Neural cell (in vitro differentiated cells): ENCODE data around the gene CEP295NL. TPM values are rescaled to one million over a fixed set of nuclear protein-coding genes. Genes with fewer than 3 reads are reported as not detected.

Experiments used
- H2AFZ ChIP-seq: fragments of 200-600, 300-800 bp; sonication (generic), shearing (Covaris generic); 2 replicates; pipeline ENCODE4 v1.6.0; 2014; ENCODE audit warnings: low read depth, mild to moderate bottlenecking, antibody characterized with exemption, low read length, moderate library complexity
- H3F3A ChIP-seq: fragments of 200-600 bp; shearing (Covaris generic); 2 replicates; pipeline ENCODE4 v1.6.1; 2016; ENCODE audit warnings: mild to moderate bottlenecking, moderate library complexity, mixed read lengths, antibody characterized with exemption, low read length; ENCODE audit not compliant: insufficient read depth, poor library complexity, severe bottlenecking
- H3K27ac ChIP-seq: fragments of 200-600, 300-800 bp; sonication (generic), shearing (Covaris generic); 2 replicates; pipeline ENCODE4 v1.5.1; 2014; ENCODE audit warnings: mild to moderate bottlenecking, low read length, moderate library complexity
- H3K27me3 ChIP-seq: fragments of 300-800, 200-600 bp; sonication (generic), shearing (Covaris generic); 2 replicates; pipeline ENCODE4 v1.6.0; 2014; ENCODE audit warnings: mild to moderate bottlenecking, low read depth, low read length, moderate library complexity; ENCODE audit not compliant: insufficient read depth
- H3K36me3 ChIP-seq: fragments of 300-800, 200-600 bp; sonication (generic), shearing (Covaris generic); 2 replicates; pipeline ENCODE4 v1.5.1; 2014; ENCODE audit warnings: mild to moderate bottlenecking, antibody characterized with exemption, low read length, moderate library complexity; ENCODE audit not compliant: insufficient read depth
- H3K4me2 ChIP-seq: fragments of 300-800, 200-600 bp; sonication (generic), shearing (Covaris generic); 2 replicates; pipeline ENCODE4 v1.6.0; 2014; ENCODE audit warnings: mild to moderate bottlenecking, low read length
- H3K4me3 ChIP-seq: fragments of 300-800, 200-600 bp; sonication (generic), shearing (Covaris generic); 2 replicates; pipeline ENCODE4 v1.5.1; 2014; ENCODE audit warnings: mild to moderate bottlenecking, low read length, moderate library complexity
- H3K79me2 ChIP-seq: fragments of 200-600 bp; shearing (Covaris generic); replicated peaks from 2 replicates; pipeline ENCODE4 v1.6.0; 2014; ENCODE audit warnings: mild to moderate bottlenecking, low read length, moderate library complexity; ENCODE audit not compliant: insufficient read depth
- H3K9ac ChIP-seq: fragments of 300-800, 200-600 bp; sonication (generic), shearing (Covaris generic); 2 replicates; pipeline ENCODE4 v1.6.1; 2016; ENCODE audit warnings: mild to moderate bottlenecking, low read length, mixed read lengths
- H3K9me2 ChIP-seq: fragments of 200-600 bp; shearing (Covaris generic); 2 replicates; pipeline ENCODE4 v1.6.1; 2016; ENCODE audit warnings: mild to moderate bottlenecking, low read length, mixed read lengths; ENCODE audit not compliant: insufficient read depth
- H3K9me3 ChIP-seq: fragments of 200-600, 300-800 bp; sonication (generic), shearing (Covaris generic); 2 replicates; pipeline ENCODE4 v1.6.1; 2016; ENCODE audit warnings: mild to moderate bottlenecking, mixed run types, low read length, moderate library complexity, mixed read lengths
- H4K20me1 ChIP-seq: fragments of 200-600 bp; shearing (Covaris generic); 2 replicates; pipeline ENCODE4 v1.6.1; 2016; ENCODE audit warnings: mild to moderate bottlenecking, mixed run types; ENCODE audit not compliant: insufficient read depth
- EP300 ChIP-seq: fragments of 450-650 bp; conservative IDR thresholded peaks from 2 replicates; pipeline ENCODE4 v1.6.1; 2014; ENCODE audit warnings: antibody characterized with exemption, mild to moderate bottlenecking, moderate library complexity; ENCODE audit not compliant: poor library complexity, severe bottlenecking
- EZH2 ChIP-seq: fragments of 200-600, 300-800 bp; shearing (Covaris generic), sonication (generic); IDR thresholded peaks from 2 replicates; pipeline ENCODE4 v1.6.1; 2014; ENCODE audit warnings: antibody characterized with exemption, low read length, borderline replicate concordance, mild to moderate bottlenecking; ENCODE audit not compliant: insufficient read depth, poor library complexity, severe bottlenecking
- MXI1 ChIP-seq: fragments of 450-650 bp; conservative IDR thresholded peaks from 2 replicates; pipeline ENCODE4 v1.6.1; 2014; ENCODE audit warnings: antibody characterized with exemption, mild to moderate bottlenecking; ENCODE audit not compliant: poor library complexity, severe bottlenecking
- POLR2AphosphoS5 ChIP-seq: IDR thresholded peaks from 2 replicates; pipeline ENCODE4 v1.6.1; 2012
- RAD21 ChIP-seq: fragments of 450-650 bp; conservative IDR thresholded peaks from 2 replicates; pipeline ENCODE4 v1.6.1; 2014; ENCODE audit warnings: antibody characterized with exemption, mild to moderate bottlenecking, moderate library complexity
- SMC3 ChIP-seq: fragments of 450-650 bp; conservative IDR thresholded peaks from 2 replicates; pipeline ENCODE4 v1.6.1; 2014; ENCODE audit warnings: antibody characterized with exemption, mild to moderate bottlenecking, moderate library complexity; ENCODE audit not compliant: poor library complexity
- TAF1 ChIP-seq: IDR thresholded peaks from 2 replicates; pipeline ENCODE4 v1.6.1; 2012; ENCODE audit warnings: low read depth
- polyA plus RNA-seq: library from polyadenylated mRNA; depleted of rRNA; stranded (reverse); fragments of >200 nt; gene quantifications from 2 replicates; pipeline ENCODE4 v1.2.3, GENCODE V29; 2014
- TF ChIP-seq, protein P1 (sequence below): fragments of 450-650 bp; IDR thresholded peaks from 2 replicates; pipeline ENCODE4 v1.5.1; 2014; ENCODE audit warnings: antibody characterized with exemption, mild to moderate bottlenecking, moderate library complexity; ENCODE audit not compliant: poor library complexity, severe bottlenecking
- TF ChIP-seq, protein P2 (sequence below): IDR thresholded peaks from 2 replicates; pipeline ENCODE4 v1.6.1; 2012; ENCODE audit warnings: borderline replicate concordance

Gene CEP295NL
- polyA plus RNA-seq, 1 donor from 2014 or later = not detected

DNA sequence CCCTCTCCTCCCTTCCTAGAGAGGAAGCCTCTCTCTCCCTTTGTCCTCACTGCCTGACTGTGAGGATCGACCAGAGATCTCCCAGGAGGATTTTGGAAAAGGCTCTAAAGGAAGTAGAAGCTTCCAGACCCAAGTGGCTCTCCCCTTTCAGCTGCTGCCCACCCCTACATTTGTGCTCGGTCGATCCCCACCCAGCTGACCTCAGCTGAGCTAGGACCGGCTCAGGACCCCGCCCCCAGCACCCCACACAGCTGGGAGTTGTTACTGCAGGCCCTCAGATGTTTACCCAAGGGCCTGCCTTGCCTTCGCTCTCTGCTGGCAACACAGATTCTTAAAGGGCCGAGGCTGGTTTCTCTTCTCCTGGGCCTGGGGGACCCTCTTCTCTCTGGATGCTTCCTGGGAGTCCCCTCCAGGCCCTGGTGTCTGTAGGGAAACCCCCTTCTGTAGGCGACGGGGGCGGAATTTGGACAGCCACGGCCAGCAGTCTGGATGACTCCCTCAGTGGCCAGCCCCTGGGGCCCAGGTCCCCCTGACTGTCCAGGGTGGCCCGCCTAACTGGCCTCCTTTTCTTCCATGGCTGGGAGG is 49.1 kb upstream of the CEP295NL start:
- no peak overlapping the region for H2AFZ ChIP-seq
- no peak overlapping the region for H3K4me3 ChIP-seq
- H3K27ac ChIP-seq = peak overlapping the region; percentile 84
- H3K9me2 ChIP-seq = no peaks in the 10 kb centered on the region
- no peaks in the 10 kb centered on the region for H3K36me3 ChIP-seq
- H3K4me2 ChIP-seq = no peak overlapping the region
- no peaks in the 10 kb centered on the region for H3K79me2 ChIP-seq
- TF ChIP-seq, protein P1, sequence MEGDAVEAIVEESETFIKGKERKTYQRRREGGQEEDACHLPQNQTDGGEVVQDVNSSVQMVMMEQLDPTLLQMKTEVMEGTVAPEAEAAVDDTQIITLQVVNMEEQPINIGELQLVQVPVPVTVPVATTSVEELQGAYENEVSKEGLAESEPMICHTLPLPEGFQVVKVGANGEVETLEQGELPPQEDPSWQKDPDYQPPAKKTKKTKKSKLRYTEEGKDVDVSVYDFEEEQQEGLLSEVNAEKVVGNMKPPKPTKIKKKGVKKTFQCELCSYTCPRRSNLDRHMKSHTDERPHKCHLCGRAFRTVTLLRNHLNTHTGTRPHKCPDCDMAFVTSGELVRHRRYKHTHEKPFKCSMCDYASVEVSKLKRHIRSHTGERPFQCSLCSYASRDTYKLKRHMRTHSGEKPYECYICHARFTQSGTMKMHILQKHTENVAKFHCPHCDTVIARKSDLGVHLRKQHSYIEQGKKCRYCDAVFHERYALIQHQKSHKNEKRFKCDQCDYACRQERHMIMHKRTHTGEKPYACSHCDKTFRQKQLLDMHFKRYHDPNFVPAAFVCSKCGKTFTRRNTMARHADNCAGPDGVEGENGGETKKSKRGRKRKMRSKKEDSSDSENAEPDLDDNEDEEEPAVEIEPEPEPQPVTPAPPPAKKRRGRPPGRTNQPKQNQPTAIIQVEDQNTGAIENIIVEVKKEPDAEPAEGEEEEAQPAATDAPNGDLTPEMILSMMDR = no peak
- TF ChIP-seq POLR2AphosphoS5 = no peak
- TF ChIP-seq RAD21 = no peak
- TF ChIP-seq, protein P2, sequence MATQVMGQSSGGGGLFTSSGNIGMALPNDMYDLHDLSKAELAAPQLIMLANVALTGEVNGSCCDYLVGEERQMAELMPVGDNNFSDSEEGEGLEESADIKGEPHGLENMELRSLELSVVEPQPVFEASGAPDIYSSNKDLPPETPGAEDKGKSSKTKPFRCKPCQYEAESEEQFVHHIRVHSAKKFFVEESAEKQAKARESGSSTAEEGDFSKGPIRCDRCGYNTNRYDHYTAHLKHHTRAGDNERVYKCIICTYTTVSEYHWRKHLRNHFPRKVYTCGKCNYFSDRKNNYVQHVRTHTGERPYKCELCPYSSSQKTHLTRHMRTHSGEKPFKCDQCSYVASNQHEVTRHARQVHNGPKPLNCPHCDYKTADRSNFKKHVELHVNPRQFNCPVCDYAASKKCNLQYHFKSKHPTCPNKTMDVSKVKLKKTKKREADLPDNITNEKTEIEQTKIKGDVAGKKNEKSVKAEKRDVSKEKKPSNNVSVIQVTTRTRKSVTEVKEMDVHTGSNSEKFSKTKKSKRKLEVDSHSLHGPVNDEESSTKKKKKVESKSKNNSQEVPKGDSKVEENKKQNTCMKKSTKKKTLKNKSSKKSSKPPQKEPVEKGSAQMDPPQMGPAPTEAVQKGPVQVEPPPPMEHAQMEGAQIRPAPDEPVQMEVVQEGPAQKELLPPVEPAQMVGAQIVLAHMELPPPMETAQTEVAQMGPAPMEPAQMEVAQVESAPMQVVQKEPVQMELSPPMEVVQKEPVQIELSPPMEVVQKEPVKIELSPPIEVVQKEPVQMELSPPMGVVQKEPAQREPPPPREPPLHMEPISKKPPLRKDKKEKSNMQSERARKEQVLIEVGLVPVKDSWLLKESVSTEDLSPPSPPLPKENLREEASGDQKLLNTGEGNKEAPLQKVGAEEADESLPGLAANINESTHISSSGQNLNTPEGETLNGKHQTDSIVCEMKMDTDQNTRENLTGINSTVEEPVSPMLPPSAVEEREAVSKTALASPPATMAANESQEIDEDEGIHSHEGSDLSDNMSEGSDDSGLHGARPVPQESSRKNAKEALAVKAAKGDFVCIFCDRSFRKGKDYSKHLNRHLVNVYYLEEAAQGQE = no peak
- no peak for TF ChIP-seq EZH2
- TF ChIP-seq EP300 = no peak
- no peak for TF ChIP-seq MXI1
- TF ChIP-seq TAF1 = no peak
- TF ChIP-seq SMC3 = no peak
- no peak overlapping the region for H3K9ac ChIP-seq
- H3F3A ChIP-seq = no peaks in the 10 kb centered on the region
- H3K9me3 ChIP-seq = peaks cover 4% of the 10 kb centered on the region
- H3K27me3 ChIP-seq = no peaks in the 10 kb centered on the region
- no peaks in the 10 kb centered on the region for H4K20me1 ChIP-seq

DNA sequence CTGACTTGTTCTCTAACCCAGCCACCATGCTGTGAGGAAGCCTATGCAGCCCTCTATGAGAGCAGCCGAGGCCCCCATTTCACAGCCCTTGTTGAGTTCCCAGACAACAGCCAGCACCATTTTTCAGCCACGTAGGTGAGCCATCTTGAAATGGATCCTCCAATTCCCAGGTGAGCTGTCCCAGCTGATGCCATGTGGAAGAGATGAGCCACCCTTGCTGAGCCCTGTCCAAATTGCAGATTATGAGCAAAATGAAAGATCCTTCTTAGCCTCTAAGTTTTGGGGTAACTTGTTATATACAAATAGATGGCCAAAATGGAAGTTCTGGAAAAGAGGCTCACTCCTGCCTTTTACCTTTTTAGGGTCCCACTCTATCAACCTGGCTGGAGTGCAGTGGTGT is 47.9 kb upstream of the CEP295NL start:
- Histone ChIP-seq H3K79me2 (no peaks in the 10 kb centered on the region), H3K27me3 (no peaks in the 10 kb centered on the region), H3K27ac (no peak overlapping the region), H3F3A (no peaks in the 10 kb centered on the region), H3K36me3 (no peaks in the 10 kb centered on the region), H3K9me3 (peaks cover 4% of the 10 kb centered on the region), H3K4me3 (no peak overlapping the region), H3K9me2 (no peaks in the 10 kb centered on the region), H4K20me1 (no peaks in the 10 kb centered on the region), H2AFZ (no peak overlapping the region), H3K4me2 (no peak overlapping the region), H3K9ac (no peak overlapping the region)
- TF ChIP-seq, protein P1 = no peak
- TF ChIP-seq RAD21 = no peak
- TF ChIP-seq MXI1 = no peak
- TF ChIP-seq, protein P2 = no peak
- no peak for TF ChIP-seq POLR2AphosphoS5
- no peak for TF ChIP-seq EP300
- no peak for TF ChIP-seq TAF1
- TF ChIP-seq EZH2 = no peak
